KOPT-K1 (cell line): ENCODE measurements around the gene ABCF2.

Experiments
- H3K27ac ChIP-seq: fragments of 200-600 bp; sonication (generic); 2 replicates; pipeline ENCODE4 v1.5.1; 2016; ENCODE audit warnings: antibody characterized with exemption, mild to moderate bottlenecking, low read depth, low read length; ENCODE audit not compliant: poor library complexity, severe bottlenecking
- H3K36me3 ChIP-seq: fragments of 200-600 bp; sonication (generic); 2 replicates; pipeline ENCODE4 v1.5.1; 2017; ENCODE audit warnings: antibody characterized with exemption, mild to moderate bottlenecking, low read length, moderate library complexity; ENCODE audit not compliant: insufficient read depth
- H3K9me3 ChIP-seq: fragments of 200-600 bp; sonication (generic); 2 replicates; pipeline ENCODE4 v1.5.1; 2017; ENCODE audit warnings: antibody characterized with exemption, low read length, mild to moderate bottlenecking; ENCODE audit not compliant: insufficient read depth, poor library complexity, severe bottlenecking

ABCF2 gene

DNA sequence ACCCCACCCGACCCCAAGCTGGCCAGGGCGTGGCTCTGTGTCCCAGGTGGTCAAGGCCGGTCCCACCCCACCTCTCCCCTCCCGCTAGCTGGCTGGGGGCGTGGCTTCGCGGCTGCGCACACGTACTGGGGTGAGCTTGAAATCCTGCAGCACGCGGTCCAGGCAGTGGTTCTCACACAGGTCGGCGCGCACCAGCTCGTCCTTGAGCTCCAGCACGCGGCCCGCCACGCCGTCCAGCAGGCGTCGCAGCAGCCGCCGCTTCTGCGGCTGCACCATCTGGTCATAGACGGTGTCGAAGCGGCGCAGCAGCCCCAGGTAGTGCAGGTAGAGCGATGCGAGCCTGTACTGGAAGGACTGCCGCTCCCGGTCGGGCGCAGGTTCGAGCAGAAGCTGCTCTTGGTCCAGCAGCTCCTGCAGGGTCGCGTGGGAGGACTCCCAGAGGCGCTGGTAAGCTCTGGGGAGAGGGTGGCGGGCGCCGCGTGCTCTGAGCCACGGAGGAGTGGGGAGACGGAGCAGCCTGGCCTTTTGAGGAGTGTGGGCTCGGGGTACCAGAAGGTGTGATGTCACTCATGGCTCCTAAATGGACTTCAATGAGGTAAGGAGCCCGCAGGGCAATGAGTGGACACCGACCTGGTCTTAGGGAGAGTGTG, 22.5 kb downstream of the ABCF2 start:
- Histone ChIP-seq H3K9me3 (no peaks in the 10 kb centered on the region), H3K36me3 (no peaks in the 10 kb centered on the region), H3K27ac (no peak overlapping the region)

DNA sequence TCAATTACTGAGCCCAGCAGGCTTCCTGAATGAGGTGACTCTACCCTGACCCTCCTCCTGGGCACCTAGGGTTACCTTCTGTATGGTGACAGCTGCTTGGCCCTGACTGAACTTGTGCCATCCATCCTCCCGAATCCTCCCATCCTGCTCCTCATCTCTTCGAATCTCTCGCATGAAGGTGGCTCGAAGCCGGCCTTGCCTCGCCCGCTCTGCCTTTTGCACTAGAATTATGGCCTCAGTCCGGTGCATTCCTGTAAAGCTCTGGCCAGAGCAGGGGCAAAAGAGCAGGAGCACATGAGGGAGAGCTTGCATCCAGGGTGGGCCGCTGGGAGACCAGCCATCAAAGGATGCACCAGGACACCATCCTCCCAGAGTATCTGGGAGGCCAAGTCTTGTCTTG, 24.2 kb downstream of the ABCF2 start:
- Histone ChIP-seq H3K27ac (no peak overlapping the region), H3K36me3 (no peaks in the 10 kb centered on the region)

DNA sequence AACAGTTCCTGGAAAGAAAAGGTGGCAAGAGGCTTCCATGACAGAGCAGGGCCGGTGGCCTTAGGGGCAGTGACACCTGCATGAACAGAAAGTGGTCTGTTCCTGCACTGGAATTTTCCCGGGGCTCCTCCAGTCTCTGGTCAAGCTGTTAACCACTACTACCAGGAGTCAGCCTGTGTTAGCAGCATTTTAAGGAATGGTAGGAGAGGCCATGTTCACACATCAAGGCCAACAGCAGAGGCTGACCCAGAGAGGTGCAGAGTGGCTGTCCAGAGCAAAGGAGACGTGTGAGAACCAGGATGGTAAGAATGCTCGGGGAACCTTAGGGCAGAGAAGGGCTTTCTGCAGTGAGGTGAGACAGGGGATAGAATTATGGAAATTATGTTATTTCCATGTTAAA, 25.3 kb downstream of the ABCF2 start:
- Histone ChIP-seq H3K36me3 (no peaks in the 10 kb centered on the region), H3K9me3 (no peaks in the 10 kb centered on the region), H3K27ac (no peak overlapping the region)

More for the DNA sequence above, 24.2 kb downstream of the ABCF2 start:
- no peaks in the 10 kb centered on the region for H3K9me3 ChIP-seq

DNA sequence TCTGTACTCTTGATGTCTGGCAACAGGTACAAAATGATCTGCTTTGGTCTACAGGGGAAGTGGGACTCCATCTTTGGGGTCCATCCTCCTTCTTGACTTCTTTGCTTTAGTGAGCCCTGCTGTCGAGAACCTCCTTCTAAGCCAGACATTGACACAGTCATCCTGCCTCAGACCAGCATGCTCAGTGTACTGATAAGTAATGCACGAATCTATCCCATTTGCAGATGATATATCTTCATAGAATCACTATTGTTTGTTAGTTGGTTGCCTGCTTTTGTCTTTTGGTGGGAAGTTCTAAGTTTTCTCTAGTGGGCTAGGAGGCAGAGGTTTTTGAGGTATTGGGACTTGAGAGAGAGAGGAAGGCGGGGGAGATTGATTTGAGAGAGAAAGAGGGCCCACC, 25.7 kb downstream of the ABCF2 start:
- H3K36me3 ChIP-seq: no peaks in the 10 kb centered on the region
- no peaks in the 10 kb centered on the region for H3K9me3 ChIP-seq
- no peak overlapping the region for H3K27ac ChIP-seq

DNA sequence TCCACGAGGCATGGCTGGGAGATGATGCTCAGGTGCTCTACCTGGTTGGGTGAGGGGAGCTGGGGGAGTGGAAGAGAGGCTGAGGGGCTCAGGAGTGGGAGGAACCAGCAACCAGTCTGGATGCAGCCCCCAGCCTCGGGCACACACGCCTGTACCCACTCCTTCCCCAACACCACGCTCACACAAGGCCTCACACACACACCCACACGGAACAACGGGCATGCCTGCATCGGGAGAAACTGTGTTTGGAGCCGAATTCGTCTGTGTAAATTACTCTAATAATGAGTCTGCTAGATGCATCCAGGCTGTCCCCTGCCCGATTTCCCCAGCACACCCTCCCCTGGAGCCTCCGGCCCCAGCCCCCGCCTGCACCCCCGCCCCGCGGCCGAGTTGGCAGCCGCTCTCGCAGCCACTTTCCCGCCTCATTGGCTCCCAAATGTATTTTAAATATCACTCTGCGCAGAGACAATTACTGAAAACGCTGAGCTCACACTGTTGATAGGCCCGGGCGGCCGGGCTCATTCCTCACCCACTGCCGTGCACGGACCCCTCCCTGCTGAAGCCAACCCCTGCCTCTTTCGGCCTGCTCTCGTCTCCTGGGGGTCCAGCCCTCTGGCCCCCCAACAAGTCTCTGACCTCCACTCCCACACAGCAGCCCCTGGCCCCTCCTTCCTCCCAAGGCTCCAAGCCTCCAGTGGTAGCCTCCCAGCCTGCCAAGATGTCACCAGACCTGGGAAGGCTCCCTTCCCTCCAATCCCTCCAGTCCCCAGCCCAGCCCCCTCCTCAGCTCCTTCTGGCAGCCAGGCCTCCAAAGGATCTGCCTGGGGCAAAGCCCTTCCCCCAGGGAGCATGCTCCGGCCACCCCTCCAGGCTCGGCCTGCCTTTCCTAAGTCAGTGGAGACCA, 27.8 kb downstream of the ABCF2 start:
- no peak overlapping the region for H3K27ac ChIP-seq
- no peaks in the 10 kb centered on the region for H3K36me3 ChIP-seq
- no peaks in the 10 kb centered on the region for H3K9me3 ChIP-seq

DNA sequence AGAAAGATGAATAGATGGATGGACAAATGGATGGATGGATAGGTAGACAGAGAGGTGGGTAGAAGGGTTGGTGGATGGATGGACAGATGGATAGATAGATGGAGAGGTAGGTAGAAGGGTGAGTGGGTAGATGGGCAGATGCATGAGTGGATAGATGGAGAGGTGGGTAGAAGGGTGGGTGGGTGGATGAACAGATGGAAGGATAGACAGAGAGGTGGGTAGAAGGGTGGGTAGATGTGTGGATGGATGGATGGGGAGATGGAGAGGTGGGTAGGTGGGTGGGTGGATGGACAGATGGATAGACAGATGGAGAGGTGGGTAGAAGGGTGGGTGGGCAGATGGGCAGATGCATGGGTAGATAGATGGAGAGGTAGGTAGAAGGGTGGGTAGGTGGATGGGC, 29.1 kb downstream of the ABCF2 start:
- no peaks in the 10 kb centered on the region for H3K9me3 ChIP-seq
- H3K27ac ChIP-seq: no peak overlapping the region
- no peaks in the 10 kb centered on the region for H3K36me3 ChIP-seq

- H3K9me3 ChIP-seq: no peaks in the 10 kb centered on the region
- no peak overlapping the region for H3K27ac ChIP-seq
- H3K36me3 ChIP-seq: no peaks in the 10 kb centered on the region
Measured at GRCh38 chr7:151195616-151196450, 31.2 kb downstream of the ABCF2 start.

DNA sequence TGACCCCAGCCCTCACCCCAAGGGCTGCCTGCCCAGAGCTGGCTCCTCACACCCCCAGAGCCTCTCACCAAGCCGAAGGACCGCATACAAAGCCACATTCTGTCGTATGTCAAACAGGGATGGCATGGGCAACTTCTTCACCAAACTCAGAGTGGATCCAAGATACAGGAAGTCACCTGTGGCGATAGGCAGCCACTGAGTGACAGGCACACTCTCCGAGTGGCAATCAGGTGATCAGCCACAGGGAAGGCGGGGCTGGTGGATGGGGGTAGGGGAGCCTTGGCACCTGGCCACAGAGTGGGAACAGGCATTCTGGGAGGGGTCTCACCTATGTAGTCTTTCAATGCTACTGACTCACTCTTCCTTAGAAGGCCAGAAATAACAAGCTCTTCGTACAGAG, 32.8 kb downstream of the ABCF2 start:
- Histone ChIP-seq H3K36me3 (no peaks in the 10 kb centered on the region), H3K27ac (no peak overlapping the region), H3K9me3 (no peaks in the 10 kb centered on the region)

GRCh38 chr7:151193203-151193978, 33.6 kb downstream of the ABCF2 start:
- Histone ChIP-seq H3K27ac (no peak overlapping the region), H3K9me3 (no peaks in the 10 kb centered on the region), H3K36me3 (no peaks in the 10 kb centered on the region)

DNA sequence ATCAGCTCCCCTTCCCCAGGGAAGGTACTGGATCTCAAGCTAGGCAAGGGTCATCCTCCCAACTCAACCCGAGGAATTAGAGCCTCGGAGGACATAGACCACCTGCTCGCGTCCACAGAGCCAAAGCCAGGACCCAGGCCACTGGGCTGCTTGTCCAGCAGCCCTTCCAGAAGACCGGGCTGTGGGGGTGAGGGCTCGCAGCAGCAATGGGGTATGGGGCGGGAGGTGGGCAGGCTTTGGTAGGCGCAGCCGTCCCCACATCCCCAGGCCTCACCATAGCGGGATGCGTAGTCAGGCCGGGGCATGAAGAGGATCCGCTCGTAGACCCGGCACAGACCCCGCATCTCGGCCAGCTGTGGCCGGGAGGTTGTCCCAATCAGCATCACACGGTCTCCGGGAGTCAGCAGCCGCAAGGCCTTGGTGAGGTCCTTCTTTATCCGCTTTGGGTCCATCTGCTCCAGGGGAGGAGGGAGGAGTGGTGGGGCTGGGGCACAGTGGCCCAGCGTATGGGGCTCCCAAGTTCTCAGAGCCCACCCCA, 34.9 kb downstream of the ABCF2 start:
- H3K27ac ChIP-seq: no peak overlapping the region
- no peaks in the 10 kb centered on the region for H3K36me3 ChIP-seq
- H3K9me3 ChIP-seq: no peaks in the 10 kb centered on the region

DNA sequence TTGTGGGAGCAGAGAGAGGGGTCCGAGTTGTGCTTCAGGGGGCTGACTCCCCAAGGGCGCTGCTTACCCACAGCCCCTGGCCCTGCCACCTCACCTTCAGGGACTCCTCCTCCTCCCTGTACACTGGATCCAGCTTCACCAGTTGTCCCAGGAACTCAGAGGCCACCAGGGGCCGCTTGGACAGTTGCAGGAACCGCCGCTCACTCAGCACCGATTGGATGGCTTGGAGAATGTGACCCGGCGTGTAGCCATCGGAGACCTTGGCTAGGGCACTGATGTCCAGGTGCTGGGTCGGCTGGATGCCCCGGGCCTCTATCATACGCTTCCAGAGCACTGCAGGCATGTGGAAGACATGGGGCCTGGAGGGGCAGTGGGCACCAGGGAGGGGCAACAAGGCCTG, 35.5 kb downstream of the ABCF2 start:
- Histone ChIP-seq H3K27ac (no peak overlapping the region), H3K9me3 (no peaks in the 10 kb centered on the region), H3K36me3 (no peaks in the 10 kb centered on the region)

DNA sequence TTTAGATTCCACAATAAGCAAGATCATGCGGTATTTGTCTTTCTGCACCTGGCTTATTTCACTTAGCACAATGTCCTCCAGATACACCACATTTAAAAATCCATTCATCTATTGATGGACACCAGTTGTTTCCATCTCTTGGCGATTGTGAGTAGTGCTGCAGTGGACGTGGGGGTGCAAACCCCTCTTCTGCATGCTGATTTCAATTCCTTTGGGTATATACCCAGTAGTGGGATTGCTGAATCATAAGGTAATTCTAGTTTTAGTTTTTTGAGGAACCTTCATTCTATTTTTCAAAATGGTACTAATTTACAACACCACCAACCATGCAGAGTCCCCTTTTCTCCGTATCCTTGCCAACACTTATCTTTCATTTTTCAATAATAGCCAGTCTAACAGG, 38.0 kb downstream of the ABCF2 start:
- H3K36me3 ChIP-seq: no peaks in the 10 kb centered on the region
- H3K27ac ChIP-seq: no peak overlapping the region
- no peaks in the 10 kb centered on the region for H3K9me3 ChIP-seq

- Histone ChIP-seq H3K36me3 (no peaks in the 10 kb centered on the region), H3K9me3 (no peaks in the 10 kb centered on the region)
Measured at GRCh38 chr7:151188252-151188542, 38.8 kb downstream of the ABCF2 start.

DNA sequence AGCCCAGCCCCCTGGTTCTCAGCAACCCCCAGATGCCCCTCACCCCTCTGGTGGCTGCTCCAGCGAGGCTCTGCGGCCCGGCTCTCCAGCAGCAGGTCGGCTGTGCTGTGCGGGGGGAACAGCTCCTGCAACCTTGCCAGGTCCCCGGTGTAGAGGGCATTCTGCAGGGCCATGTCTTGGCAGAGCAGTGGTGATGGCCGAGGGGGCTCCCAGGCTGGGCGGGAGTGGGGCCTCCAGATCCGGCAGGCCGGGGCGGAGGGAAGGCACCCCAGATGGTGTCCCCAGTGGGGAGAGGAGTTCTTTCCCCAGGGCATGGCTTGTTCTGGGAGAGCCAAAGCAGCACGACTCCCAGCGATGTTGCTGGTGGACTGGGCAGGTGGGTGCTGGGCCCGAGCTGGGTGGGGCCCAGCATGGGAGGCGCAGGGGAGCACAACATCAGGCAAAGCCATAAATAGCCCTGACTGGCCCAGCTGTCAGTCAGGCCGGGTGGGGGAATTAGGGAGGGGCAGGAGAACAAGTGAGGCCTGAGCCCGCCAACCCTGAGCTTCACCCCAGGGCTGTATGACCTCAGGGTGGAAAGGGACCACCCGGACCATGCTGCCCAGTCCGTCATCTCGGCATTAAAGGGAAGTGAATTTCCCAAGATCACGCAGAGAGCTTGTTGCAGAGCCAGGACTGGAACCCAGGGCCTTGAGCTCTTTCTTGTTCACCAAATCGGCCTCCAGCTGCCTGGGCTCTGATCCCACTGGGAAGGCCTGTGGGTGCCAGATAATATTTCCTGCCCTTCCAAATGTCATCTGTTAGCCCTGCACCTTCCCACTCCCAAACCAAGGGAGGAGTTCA, 39.4 kb downstream of the ABCF2 start:
- Histone ChIP-seq H3K9me3 (no peaks in the 10 kb centered on the region), H3K36me3 (no peaks in the 10 kb centered on the region), H3K27ac (no peak overlapping the region)

More at GRCh38 chr7:151188252-151188542, 38.8 kb downstream of the ABCF2 start:
- no peak overlapping the region for H3K27ac ChIP-seq
